GM19238 (cell line): ENCODE results near the gene TRABD2B.

Experiments used
- DNase-seq: peaks from one replicate; pipeline ENCODE4 v3.0.0; 2011; ENCODE audit warnings: low spot score; ENCODE audit not compliant: insufficient read length

TRABD2B gene

DNA sequence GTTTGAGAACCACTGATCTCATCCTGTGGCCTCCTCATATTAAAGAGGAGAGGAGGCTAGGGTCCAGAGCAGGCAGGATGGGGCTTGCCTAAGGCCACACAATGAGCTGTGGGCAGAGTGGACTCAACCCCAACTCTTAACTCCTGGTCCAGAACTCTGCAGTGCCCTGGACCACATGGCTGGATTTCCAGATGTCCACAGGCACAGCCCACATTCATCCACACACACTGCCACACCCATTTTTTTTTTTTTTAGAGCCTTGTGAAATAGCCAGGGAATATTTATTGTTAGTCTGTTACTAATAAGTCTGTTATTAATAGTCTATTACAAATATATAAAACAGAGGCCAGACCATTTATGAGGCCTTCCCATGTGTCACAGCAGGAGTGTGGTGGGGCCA is 192.2 kb downstream of the TRABD2B start:
- DNase-seq = no peak

DNA sequence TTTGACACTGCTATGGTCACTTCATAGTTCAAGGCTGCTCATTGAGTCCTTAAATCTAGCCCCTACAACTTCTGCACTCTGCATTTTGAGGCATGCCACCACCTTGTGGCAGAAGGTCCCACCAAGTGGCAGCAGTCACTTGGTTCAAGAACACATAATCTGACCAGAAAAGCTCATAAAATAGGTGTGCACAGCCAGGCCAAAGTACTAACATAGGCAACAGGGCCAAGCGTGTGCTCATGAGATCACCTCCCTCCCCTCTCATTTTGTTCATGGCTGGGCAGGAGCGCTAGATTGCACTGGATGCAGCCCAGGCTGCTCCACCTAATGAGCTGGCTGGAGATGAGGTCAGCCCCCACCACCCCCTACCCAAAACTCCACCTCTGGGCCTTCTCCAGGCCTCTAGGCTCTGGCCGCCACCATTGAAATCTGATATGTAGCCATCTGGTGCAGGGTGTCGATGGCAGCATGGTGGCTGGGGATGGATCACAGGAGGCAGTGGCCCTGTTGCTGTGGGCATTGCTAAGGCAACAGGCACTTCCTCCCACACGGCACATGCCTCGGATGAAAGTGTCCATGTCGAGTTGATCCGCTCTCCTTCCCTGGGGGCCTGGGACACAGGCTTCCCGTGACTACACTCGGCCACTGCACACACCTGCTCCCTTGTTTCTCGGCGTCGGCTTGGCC is 193.2 kb downstream of the TRABD2B start:
- no peak for DNase-seq

DNA sequence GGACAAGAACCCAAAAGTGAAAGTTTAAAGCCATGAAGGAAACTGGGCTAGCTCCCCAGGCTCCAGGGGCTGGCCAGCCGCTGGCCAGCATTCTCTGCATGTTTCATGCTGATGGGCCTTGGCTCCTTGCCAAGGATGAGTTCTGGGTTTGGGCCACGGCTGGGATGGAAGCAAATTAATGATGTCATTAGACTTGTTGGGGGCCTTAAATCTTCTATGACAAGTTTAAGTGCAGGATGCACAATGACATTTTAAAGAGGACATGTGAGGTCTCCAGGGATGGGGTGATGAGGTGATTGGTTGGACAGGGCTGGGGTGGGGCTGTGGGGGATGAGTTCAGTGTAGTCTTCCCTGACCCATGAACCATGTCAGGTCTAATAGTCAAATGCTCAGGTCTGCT is 199.6 kb downstream of the TRABD2B start:
- DNase-seq = no peak

DNA sequence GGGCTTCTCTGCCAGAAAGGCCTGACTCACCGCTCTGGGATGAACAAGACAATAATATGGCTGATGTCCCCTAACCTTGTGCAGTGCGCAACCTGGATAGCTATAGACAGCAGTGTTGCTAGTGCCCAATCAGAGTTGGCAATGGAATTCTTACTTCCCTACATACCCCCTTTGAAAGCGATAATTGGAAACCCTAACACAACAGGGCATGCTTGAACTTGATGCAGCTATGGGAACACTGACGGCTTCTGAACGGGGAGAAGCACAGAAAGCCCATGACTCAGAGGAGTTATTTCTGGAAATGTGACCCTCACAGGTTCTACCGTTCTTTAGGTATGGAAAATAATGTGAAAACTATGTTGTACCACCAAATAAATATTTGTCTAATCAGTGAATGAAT is 200.6 kb downstream of the TRABD2B start:
- no peak for DNase-seq

DNA sequence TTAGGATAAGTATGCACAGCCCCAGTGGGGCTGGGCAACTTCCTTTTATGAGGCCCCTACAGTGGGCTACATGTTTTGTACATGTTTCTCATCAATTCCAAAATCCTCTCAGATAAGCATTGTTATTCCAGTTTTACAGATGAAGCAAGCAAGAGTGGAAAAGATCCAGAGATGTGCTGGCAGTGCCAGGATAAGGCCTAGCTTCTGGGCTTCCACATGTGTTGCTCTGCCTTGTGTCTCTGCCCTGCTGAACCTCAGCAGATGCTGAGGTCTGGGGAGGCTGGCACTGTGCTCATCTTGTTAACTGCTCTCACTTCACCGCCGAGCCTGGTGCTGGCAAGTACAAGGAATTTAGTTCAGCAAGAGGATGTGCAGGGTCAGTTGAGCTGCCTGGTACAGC is 202.1 kb downstream of the TRABD2B start:
- DNase-seq = no peak

DNA sequence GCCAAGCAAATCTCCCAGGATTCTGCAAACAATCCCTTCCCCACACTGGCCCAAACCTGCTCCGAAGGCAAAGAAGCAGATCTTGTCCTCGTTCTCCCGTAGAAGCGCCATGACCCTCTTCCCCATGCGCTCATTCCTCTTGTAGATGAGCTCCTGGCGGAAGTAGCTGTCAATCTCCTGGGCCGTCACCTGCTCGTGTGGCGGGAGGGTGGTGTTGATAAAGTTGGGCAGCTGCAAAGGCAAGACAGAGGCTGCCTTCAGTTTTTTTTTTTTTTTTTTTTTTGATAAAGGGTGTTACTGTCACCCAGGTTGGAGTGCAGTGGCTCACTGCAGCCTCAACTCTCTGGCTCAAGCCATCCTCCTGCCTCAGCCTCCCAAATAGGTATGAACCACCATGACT is 202.7 kb downstream of the TRABD2B start:
- DNase-seq = no peak

DNA sequence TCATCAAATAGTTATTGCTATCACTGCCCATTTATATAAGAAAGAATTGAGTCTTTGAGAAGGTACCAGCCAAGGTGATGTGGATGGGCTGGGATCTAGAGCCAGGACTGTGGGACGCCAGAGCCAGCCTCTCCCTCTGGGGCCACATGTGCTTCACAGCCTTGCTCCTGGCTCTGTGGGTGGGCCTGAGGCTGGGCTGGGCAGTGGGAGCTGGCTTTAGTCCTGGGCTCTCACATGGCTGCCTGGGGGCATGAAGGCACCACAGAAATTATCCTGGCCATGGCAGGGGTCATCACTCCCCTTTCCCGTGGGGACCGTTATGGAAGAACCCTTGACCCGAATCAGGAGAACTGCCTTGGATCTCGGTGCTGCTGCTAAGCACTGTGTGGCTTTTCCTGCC is 203.1 kb downstream of the TRABD2B start:
- DNase-seq = no peak

DNA sequence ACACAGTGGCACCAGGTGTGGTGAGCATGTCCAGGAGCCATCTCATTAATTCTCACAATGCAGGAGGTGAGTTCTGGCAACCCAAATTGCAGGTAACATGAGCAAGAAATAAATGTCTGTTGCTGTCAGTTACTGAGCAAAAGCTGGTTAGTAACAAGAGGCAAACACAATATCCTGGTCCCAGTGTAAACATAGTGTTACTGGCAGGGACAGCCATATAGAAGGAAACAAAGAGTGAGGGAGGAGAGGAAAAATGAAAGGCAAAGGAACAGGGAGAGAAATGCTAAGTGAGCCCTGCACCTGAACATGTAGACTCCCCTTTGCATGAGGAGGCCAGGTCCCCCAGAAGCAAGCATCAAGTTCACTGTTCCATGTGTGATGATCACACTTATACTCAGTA is 203.6 kb downstream of the TRABD2B start:
- DNase-seq = no peak

DNA sequence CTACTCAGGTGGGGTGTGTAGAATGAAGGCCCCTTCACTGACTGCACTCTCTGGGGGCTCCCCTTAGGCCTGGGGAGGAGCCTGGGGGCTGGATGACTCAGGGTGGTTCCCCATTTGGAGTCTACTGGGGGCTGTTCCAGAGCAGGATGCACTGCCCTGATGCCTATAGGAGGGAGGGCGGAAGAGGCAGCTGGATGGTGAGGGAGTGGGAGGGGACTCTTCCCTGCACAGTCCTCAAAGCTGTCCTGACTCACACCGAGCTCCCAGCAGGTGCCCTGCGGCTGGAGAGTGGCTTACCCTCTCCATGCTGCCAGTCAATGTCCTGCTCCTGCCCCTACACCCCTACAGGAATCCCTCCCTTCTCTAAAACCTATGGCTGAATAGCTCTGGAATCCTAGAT is 204.4 kb downstream of the TRABD2B start:
- DNase-seq = no peak

DNA sequence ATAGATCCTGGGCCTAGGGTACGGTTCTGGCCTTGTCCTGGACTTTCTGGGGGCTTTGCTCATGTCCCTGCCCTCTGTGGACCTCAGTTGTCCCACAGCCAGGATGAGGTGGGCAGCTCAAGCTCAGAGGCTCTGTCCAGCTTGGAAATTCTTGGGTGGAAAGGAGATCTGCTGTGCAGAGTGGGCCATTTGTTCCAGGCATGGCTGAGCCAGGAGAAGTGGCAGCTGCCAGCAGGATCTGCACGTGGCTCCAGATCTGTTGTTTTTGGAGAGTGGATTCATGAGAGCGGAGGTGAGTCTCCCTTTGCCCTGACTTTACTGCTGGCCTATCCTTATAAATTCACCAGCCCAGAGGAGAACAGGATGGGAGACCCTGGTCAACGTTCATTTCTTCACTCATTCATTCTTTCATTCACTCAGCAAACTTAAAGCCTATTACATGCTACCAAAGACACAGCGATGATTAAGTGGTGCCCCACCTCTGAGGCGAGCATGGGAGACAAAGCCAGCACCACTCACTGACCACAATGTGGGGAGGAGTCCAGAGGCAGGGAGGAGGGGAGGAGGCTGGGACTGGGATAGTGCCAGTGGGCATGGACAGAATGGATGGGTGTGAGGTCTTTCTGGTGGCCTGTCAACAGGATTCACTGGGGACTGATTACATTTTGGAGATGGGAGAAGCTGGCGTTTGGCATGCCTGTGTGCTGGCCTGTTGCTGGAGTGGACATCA is 205.1 kb downstream of the TRABD2B start:
- DNase-seq = no peak

DNA sequence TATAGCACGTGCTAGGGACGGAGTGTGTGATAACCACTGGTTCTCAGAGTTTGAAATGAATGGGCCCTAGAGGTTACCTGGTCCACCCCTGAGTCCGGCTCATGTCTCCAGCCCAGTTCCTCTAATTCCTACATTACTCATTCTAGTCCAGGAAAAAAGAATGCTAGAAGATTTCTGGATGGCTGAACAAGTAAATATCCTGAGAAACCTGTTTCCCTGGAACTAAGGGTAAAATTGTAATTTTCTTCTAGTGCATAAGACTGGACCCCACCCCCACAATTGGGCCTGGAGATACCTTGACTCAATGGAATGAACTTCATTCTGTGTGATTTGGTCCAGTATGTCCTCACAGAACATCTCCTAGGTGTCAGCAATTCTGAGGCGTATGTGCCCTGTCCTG is 208.4 kb downstream of the TRABD2B start:
- no peak for DNase-seq

DNA sequence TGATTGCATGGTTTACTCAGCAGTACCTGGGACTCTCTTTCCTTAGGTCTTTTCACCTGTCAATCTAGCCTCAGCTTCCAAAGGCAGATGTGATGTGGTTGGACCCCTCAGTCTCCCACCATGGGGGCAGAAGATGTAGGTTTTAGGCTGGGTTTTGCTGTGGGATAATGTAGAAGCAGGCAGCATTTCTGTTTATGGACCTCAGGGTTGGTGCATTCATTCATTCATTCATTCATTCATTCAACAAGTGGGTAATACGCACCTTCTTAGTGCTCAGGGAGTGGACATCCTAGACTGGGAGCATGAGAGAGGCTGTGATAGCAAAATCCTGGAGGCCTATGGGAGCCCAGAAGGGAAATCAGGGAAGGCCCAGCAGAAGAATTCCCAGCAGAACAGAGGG is 209.6 kb downstream of the TRABD2B start:
- no peak for DNase-seq

DNA sequence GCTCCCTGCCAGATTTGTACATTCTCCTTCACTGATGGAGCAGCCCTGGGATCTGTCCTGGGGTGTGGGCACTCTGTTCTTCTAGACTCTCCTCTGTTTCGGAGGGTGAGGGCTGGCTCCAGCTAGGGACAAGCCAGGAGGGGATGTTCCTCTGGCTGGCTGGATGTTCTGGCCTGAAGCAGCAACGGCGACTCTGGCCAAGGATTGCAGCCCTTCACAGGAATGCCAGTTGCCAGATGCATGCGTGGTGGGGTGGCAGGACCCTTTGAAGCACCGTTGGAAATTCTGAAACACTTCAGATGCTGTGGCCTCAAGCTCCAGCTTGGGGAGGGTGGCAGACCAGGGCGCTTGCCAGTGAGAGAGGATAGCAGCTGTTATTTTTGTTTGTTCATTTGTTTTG is 210.9 kb downstream of the TRABD2B start:
- DNase-seq = no peak

DNA sequence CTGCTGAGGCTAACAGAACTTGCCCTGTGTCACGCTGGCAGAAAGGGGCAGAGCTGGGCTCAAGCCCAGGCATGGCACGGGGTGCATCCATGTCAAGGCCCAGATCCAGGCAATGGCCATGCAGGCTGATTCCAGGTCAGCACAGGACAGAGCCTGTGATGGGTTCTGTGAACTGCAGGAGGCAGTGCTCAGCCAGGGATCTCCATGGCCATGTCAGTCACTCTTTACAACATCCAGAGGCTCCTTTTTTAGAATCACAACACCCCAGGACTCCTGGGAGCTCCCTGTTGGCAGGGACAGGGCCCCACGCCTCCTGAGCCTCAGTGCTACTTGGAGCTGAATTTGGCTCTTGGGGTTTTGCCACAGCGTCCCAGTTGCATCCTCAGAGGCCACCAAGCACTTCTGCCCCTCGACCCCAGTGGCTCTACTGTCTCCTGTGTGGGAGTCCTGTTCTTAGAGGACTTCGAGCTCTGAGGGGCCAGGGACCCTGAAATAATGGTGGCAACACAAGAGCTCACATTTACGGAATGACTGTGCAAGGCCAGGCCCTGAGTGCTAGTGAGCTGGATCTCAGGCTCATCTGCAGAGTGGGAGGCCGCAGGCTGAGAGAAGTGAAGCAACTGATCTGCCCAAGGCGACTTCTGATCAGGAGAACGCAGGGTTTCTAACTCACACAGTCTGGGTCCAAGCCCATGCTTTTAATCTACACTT is 211.5 kb downstream of the TRABD2B start:
- no peak for DNase-seq

DNA sequence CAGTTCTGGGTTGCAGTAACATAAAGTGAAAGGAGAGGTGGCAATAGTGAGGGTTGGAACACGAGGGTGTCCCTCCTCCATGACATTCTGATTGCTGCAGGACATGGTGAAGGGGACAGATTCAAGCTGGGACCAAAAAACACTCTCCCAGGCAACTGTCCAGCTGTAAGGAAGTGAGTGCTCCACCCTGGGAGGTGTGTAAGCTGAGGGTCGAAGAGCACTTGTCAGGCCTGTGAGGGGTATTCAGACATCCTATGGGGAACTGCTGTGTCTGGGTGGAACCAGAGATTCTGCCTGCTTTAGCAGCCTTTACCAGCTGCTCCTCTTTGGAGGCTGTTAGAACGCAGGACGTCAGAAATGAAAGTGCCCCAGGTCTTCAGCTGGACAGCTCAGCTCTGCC is 212.1 kb downstream of the TRABD2B start:
- DNase-seq = no peak

DNA sequence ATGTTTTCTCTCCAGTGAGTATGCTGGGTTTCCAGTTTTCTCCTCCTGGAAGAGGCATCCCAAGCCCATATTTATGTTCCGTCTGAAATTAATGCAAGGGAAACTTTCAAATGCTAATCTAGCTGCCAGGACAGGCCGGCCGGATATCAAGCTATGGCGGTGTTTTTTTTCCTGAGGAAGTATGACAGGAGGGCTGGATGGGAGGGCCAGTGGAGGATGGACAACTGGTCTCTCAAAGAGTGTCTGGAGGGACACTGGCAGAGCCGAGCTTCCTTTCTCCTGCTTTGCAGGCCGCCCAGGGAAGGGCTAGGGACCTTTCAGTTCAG is 212.7 kb downstream of the TRABD2B start:
- no peak for DNase-seq

DNA sequence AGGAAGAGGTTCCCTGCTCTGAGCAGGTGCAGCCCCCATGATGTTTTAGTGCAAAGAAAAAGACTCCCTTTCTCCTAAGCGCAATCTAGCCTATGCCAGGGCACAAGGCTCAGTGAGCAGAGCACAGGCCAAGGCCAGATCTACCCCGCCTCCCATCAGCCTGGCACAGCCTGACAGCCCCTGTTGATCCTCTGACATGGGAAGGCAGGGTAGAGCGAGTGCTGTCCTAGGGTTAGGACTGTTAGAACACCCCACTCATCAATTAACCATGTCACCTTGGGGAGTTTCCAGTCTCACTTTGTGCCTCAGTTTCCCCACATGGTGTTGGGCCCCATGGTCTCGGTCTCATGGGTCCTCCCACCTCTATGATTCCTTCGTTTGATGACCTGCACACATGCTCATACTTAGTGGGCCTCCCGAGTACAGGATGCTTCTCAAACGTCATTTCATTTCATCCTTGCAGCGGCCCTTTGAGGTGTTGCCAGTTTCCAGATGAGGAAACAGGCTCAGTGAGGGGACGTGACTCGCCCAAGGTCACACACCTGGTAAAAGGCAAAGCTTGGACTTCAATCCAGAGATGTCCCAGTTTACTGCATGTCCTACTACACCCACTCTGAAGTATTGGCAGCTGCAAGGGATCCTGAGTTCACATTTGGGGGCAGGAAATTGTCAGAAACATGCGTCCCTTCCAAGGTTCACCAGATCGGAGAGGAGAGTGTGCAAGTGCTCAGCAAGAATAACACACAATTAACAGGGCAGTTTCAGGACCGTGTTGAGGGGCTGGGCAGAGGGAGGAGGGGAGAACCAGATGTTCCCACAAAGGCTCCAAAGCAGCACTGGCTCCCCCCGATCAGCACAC is 213.3 kb downstream of the TRABD2B start:
- no peak for DNase-seq

DNA sequence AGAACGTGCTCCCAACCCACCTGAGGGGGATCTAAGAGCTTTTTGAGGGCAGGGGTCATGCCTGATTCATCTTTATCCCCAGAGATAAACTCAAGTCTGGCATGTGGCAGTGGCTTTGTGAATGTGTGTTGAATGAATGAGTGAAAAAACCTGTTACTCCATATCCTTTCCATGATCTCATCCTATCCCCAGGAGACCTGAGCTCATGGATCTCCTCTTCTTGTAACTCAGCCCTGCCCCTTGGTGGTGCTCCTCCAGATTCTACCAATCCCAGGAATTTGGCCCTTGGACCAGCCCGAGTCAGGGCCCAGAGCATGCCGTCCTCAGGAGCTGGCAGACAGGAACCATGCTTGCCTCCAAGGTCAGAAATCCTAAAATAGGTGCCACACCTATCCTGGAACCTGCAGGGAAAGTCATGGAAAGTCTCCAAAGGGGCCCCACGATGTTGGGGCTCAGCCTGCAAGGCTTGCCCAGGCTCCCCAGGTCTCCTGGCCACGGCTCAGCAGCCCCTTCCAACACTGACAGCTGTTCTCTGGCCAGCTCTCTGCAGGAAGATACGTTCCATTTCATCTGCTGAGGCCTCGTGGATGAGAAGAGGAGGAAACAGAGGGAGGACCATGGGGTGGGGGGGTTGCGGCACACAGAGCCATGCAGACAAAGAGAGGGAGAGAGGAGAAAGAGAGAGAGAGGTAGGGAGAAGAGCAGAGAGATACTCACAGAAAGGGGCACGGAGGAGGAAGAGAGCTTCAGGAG is 214.6 kb downstream of the TRABD2B start:
- no peak for DNase-seq

DNA sequence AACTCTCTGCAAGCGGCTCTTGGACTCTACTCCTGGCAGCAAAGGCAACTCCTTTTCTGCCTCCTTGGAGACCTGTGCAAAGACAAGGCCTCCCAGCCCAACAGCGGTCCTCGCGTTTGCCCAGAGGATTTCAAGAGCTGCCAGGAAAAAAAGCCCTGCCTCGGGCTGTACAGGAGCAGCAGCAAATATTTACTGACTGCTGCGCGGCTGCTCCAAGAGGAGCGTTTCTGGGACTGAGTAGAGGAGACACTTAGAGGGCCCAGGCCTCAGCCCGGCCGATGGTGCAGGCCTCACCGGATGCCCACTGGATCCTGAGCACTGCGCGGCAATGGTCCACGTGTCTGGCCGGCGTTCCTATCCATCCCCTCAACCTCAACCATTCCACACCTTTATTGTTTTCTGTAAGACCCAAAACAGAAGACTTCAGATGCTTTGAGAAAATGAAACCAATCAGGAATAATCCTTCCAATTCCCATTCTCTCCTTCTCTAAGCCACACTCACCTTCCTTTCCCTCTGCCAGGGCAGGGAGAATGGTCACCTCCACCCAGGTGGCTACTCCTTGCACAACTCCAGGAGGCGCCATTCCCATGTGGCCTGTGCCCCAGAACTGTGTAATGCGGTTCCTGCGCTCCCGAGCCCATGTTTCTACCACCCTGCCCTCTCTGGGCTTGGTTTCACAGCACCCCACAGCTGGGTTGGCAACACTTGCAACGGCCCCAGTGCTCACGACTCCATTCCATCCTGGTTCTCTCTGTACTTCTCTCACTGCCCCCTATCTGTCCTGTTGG is 215.8 kb downstream of the TRABD2B start:
- no peak for DNase-seq

DNA sequence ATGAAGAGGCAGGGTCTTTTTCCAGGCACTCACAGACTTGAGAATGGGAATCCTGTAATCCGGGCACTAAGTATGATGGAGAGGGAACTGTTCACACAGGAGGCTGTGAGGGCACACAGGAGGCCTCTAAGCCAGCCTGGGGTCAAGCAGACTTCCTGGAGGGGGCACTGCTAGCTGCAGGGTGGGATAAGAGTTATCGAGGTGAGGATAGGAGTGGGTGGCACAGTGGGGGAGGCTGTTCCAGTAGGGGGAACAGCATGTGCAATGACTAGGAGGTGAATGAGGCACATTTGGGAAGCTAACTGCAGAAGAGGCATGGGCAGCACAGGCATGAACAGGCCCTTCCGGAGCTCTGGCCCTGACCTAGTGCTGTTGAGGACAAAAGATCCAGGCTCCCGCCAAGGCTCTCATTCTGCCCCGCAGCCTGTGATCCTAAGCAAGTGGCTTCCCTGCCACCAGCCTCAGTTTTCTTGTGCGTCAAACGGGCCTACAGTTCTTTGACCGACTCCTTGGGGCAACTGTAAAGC is 216.7 kb downstream of the TRABD2B start:
- DNase-seq = no peak
